HG03196 (cell line): ENCODE measurements around the gene EMP2.

Source experiments
- ATAC-seq: cut with Tn5 transposase; IDR thresholded peaks from one replicate; pipeline ENCODE4 v1.9.1; 2021; ENCODE audit not compliant: unreplicated experiment

The EMP2 gene

DNA sequence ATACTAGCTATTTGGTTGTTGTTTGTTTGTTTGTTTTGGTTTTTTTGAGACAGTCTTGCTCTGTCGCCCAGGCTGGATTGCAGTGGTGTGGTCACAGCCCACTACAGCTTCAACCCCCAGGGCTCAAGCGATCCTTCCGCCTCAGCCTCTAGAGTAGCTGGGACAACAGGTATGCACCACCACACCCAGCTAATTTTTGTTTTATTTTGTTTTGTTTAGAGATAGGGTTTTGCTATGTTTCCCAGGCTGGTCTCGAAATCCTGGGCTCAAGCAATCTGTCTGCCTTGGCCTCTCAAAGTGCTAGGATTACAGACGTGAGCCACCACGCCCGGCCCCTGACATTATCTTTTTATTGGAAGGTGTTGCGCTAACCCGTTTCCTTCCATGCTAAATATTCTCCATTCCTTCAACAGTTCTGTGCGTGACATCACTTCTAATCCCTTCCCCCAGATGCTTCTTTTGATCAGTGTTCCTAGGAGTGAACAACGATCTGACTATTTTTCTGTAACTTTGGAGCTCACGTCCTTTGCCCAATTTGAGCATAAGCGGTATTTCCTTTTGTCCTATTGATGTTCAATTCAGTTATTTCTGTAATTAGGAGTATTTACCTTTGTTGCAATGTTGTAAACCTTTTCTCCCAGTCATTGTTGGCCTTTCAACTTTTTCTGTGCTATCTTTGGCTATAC is 30.2 kb upstream of the EMP2 start:
- ATAC-seq, result no peak

DNA sequence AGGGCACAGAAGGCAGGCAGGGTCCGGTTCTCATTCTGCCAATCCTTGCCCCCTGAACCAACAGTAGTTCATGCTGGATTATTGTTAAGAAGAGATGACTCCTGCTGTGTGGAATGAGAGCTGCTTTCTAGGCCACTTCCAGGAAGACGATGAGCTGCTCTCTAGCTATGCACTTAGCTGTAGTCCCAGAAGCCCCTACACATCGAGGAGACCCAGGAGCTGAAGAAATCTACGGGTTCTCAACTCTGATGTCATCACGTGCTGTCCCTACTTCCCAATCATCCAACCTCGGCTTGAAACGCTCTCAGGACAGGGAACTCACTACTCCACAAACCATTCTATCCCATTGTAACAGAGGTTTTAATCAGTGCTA is 29.0 kb upstream of the EMP2 start:
- no peak for ATAC-seq

DNA sequence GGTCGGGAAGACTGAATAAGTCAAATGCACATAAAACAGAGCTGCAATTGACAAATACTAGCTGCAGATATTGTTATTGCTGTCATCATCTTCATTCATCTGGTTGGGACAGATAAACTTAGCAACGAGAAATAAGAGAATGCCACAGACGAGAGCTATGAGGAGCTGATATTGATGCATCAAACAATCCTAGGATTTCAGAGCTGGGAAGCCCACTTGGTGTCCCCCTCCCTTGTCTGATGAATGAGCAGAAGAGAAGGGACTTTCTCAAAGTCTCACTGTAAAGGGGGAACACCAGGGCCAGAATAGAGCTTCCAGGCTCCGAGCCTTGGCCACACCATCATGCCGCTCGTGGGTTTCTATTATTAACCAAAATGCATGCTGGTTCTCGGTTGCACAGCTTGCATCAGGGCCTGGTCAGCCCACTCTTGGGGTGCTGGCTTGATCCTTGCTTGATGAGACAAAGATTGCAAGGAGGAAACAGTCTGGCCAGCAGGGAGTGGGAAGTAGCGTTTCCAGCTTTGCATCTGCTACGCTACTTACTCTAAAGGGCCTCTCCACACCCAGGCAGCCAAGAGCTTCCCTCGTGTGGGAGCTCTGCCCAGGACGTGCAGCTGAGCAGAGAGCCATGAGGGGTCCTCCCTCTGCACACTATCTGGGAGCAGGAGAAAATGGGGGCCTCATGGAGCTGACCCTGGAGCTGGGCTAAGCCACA is 28.4 kb upstream of the EMP2 start:
- no peak for ATAC-seq

DNA sequence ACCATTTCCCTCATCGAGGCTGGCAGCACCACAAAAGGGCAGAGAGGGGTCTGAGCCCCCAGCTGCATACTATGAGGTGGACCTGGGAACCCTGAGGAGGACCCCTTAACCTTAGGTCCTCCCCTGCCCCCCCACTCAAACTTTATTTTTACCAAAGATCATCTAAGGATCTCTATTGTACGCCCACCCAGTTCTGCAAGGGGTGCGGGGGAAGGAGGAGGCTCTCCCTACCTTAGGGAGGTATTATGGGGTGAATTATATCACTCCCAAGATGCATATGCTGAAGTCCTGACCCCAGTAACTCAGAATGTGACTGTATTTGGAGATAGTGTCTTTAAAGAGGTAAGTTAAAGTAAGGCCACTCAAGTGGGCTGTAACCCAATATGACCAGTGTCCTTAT is 26.8 kb upstream of the EMP2 start:
- no peak for ATAC-seq

DNA sequence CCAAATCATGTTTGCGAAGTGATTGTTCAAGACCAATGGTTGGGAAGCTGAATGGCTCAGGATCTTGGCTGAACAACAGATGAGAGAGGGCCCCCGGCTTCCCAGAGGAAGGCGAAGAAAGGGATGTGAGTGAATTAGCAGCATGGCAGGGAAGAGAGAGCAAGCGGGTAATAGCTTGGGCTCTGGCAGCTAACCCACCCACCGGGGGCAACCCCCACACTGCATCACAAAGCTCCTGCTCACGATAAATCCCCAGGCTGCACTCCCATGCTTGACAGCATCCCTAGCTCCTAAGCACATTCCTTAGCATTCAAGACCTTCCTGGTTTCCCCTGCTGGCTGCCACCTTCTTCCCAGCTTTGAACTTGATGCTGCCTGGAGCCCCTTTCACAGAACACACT is 26.2 kb upstream of the EMP2 start:
- ATAC-seq, result no peak

DNA sequence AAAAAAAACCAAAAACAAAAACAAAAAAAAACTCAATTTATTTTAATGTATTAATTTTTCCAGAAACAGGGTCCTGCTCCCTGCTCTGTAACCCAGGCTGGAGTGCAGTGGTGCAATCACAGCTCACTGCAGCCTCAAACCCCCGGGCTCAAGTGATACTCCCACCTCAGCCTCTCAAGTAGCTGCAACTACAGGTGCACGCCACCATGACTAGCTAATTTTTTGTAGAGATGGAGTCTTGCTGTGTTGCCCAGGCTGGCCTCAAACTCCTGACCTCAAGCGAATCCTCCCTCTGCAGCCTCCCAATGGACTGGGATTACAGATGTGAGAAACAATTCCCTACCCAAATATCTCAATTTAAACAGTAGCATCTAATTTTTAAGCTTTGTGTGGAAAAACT is 25.2 kb upstream of the EMP2 start:
- ATAC-seq, result no peak

DNA sequence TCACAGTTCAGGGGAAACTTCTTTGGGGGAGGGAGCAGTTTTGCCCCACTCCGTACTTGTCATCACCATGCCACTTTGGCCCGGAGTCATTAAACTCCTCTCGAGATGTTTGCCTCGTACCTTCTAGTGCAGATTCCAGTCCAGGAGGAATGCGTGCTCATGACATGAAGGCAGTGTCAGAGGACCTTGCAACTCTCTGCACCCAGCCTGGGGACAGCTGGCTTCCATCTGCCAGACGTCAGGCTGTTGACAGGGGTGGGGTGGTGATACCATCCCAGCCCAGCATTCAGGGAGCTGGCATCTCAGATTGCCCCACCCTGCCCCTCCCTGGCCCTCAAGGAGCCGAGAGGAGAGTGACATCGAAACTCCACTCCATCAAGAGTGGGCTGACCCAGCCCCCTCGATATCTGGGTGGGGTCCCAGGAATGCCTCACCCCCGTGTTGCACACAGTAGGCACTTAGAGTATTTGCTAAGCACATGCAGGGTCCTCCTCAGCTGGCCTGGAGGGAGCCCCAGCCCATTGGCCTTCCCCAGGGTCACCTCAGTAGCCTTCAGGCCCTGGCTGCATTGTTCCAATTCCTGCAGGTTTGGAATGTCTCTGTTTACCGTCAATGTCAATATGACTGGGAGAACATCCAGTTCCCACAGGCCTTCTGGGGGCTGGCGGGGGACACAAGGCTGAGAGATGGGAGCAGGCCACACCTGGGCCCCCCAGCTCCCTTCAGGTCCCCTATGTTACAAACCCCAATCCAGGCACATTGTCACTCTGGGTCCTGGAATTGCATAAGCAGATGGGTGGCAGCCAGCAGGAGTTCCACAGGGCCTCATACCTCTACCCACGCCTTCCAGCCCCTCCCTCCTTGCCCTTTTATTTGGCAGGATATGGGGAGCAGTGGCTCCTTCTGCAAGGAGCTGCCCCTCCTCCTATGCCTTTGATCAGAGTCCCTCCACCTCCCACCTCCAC is 21.3 kb upstream of the EMP2 start:
- ATAC-seq, result no peak

DNA sequence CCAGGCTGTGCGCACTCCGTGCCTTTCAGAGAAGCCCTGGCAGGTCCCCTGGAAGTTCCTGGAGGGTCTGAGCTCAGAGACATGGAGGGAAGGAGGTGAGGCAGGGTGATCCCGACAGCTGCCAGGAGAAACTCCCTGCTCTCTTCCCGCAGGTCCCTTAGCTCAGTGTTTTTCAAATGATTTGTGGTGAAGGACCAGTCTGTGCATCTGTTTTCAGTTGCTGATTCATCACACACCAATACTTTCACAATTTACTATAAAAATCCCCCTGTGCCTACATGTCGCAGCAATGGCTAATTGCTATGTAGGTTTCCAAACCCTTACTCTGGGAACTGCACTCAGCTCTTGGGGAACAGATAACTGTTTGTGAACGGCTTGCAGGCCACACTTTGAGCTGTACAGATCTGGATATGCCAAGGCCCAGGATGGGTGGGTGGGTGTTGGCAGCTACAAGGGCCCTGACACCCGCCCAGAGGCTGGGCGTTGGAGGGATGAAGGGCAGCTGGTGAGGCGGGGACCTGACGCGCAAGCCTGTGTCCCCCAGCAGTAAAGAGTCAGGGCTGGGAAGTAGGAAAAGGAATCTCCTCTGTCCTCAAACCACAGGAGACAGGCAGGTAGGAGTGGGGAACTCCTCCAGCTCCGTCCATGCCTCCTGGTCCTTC is 20.5 kb upstream of the EMP2 start:
- no peak for ATAC-seq

DNA sequence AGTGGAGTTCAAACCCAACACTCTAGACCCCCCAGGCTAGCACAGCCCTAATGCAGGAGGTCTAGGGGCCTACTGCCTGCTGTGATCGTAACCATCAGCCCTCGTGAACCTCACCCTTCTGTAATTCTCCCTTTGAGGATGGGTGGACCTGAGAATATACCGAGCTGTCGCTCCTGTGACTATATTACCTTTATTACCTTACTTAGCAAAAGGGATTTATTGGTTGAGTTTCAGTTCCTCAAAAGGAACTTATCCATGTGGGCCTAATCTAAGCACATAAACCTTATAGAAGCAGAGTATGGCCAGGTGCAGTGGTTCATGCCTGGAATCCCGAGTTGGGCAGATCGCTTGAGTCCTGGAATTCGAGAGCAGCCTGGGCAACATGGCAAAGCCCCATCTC is 19.2 kb upstream of the EMP2 start:
- ATAC-seq, result no peak

DNA sequence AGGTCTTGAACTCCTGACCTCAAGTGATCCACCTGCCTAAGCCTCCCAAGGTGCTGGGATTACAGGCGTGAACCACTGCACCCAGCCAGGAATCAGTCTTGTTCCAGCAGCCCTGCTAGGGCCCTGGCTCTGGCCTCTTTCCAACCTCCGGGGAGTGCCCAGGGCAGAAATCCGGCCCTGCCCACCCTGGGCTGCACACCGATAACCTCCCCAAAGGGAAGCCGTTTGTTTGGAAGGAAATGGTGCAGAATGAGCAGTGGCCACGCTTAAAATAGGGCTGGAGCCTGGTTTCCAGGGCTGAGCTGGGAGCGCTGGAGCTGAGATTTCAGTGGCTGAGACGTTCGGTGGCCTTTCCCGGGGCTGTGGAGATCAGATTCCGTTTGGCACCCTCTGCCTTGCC is 17.8 kb upstream of the EMP2 start:
- no peak for ATAC-seq

DNA sequence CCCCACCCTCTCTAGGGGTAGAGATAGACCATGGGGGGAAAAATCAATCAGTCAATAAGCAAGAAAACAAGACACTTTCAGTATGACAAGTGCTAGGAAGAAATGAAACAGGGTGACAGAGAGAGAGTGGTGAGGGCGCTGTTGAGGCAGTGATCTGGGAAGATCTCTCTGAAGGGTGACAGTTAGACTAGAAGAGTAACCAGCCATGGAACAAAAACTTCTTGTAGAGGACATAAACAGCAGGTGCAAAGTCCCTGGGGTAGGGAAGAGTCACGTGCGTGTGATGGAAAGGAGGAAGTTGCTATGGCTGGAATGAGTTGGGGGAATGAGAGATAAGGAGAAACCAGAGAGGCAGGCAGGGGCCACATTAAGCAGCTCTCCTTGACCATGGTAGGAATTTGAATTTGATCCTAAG is 16.8 kb upstream of the EMP2 start:
- ATAC-seq, result no peak

DNA sequence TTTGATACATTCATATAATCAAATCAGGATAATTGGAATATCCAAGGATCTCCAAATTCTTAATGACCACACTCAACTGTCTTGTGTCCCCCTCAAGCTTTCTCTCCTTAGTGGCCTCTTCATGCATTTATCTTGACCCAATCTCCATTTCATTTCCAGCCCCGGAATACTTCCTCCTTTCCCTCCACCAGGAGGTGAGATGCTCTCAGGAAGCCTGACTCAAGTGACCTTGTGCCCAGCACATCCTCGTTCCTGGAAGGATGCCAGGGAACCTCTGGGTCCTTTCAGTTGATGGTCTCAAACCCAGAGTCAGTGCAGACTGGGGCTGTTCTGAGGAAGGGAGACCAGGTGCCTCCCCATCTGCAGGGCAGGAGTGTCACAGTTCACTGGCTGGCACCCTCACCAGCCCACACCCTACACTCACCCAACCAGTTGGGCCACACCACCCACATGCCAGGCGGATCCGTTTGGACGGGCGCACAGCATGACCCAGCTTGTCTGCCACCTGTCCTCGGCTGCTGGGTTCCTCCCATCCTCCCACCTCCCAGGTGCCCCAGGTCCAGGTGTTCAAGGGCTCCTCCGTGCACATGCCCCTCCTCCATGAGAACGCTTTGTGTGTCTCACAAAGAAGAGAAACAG is 14.0 kb upstream of the EMP2 start:
- no peak for ATAC-seq

DNA sequence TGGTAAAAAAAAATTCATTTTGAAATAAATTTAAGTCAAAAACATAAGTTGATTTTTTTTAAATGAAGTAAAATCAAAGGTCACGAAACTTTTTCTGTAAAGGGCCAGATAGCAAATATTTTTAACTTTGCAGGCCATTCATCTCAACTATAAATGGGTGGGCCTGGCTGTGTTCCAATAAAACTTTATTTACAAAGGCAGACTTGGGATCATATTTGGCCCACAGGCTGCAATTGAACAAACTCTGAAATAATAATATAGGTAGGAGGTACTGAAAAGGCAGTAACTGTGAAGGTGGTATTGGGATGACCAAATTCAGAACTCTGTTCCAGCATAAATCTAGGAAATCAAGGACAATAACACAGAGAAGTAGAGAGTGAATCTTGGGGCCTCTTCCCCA is 12.2 kb upstream of the EMP2 start:
- ATAC-seq, result no peak

DNA sequence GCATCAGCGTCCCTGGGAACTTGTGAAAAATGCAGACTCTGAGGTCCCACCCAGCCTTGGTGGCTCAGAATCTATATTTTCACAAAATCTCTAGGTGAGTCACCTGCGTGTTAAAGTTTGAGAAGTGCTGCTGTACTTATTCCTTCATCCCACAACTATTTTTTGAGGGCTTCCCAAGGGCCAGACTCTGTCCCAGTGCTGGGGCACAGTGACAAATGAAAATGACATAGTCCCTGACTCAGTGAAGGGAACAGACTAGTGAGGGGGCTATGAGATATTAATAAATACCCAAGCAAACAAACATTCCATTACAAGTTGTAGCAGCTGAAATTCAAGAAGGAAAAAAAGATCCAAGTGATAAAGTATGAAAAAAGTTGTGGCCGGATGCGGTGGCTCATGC is 9.9 kb upstream of the EMP2 start:
- no peak for ATAC-seq

DNA sequence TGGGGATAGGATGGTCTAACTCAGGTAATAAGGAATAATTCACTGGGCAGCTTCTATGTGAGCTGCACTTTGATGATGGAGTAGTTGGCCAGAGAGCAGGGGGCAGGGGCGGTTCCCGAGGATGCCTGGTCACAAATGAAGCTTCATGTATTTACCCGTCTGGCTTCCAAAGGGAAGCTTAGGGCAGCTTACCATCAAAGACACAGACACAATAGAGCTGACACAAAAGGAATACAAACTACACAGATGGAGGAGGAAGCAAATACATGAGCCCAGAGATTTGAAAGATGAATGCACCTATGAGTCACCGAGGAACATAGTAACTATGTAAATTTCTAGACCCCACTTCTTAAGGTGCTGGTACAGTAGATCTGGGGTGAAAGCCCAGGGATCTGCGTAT is 8.7 kb upstream of the EMP2 start:
- no peak for ATAC-seq

DNA sequence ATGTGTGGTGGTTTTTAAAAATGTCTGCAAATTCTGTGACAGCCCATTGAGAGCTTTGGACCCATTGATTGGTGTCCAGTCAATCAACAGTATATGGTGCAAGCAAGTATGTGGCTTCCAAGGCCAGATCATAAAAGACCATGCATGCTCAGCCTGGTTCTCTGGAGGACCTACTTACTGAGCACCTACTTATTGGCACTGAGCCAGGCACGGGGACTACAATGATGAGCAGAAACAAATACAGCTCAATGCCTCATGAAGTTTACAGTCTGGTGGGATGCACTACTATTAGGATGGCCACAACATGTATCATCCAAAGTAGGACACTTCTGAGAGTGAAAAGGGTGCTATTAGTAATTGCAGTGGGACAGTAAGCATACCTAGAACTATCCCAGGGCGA is 7.2 kb upstream of the EMP2 start:
- no peak for ATAC-seq

DNA sequence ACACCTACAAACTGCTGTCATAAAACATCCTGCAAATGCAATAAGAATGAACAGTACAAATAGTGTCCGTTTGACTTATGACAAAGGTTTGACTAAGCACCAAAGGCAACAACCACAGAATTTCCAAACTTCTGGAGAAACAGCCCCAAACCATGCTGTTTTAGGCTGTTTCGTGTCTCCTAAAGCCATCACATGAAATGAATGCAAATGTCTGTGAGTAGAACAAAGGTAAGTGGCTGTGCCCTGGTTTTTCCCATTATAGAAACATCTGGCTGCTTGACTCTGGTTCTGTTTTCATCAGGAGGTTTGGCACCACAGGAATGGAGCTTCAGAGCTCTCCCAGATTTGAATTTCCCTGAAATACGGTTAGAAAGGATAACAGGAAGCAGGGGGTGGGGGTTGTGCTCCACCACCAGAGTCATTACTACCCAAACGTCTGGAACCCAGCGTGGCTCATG is 4.6 kb upstream of the EMP2 start:
- no peak for ATAC-seq

DNA sequence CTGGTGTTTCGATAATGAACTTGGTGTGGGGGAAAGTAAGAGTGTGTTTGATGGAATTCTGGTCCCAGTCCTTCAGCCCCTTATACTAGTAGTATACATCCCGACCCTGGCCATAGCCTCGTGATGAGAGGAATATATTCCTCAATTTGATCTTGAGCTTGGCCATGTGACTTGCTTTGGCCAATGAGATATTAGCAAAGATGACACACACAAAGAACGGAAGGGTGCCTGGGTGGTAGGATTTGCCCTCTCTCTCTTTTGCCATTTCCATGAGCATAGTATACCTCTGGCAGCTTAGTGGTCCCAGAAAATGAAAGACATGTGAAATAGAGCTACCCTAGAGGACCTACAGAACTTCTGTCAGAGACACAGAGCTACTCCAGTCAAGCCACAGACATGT is 2.9 kb upstream of the EMP2 start:
- no peak for ATAC-seq

DNA sequence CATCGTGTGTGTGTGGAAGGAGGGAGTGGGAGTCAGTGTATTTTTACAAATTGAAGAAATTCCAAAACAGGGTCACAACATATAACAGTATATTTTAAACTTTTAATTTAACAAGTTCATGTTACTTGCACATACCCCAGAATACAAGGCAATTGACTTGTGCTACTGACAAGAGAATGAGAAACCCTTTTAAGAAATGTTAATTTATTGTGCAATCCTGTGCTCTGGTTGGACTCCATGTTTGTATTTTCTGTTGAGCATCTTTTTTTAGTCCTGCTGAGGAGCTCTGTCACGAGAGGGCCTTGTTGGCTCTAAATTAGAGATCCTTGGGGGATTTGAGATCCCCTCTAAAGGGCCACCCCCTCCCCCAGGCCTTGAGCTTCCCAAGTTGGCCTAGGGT is 1.1 kb upstream of the EMP2 start:
- no peak for ATAC-seq

DNA sequence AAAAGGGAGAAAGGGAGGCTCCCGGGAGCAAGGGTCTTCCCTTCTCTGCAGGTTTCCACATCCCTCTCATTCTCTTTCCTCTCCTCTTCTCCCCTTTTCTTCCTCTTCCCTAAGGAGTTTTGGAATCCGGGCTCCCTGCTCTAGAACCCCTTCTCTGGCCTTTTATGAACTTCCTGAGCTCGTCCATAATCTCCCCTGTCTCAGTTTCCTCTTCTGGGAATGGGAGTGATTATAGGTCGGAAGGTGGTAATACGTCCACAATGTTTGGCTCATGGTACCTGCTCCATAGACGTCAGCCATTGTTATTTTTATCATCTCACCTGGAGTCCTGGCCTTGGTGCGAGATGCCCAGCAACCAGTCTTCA is 467 bp upstream of the EMP2 start:
- ATAC-seq, result no peak

DNA sequence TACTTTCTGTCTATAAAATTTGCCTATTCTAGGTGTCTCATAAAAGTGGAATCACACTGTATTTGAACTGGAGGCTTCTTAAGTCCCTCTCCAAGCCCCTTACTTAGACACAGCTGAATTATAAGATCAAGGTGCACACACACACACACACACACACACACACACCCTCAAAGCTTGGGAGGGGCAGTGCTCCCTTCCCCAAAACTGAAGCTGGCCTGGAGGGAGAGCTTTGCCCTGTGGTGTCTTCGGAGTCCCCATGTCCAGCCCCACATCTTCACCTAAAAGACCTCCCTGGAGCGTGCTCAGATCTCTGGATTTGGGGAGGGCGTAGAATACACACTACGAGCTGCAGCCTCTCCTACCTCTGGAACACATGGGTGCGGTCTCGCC is 828 bp downstream of the EMP2 start:
- no peak for ATAC-seq
